Fibroblast of mammary gland (primary cell): ENCODE results near the gene SLC12A7.

Experiments used
- DNase-seq: peaks from one replicate; pipeline ENCODE4 v3.0.0-alpha.2; 2010; ENCODE audit warnings: low read depth
- H3K4me3 ChIP-seq: 2 replicates; pipeline ENCODE4 v1.5.1; 2011; ENCODE audit warnings: low read depth, mild to moderate bottlenecking, low read length, moderate library complexity; ENCODE audit not compliant: control insufficient read depth
- TF ChIP-seq, protein P1 (sequence below): conservative IDR thresholded peaks from 2 replicates; pipeline ENCODE4 v1.5.1; 2011; ENCODE audit warnings: low read depth, low read length, inconsistent platforms; ENCODE audit not compliant: control insufficient read depth, insufficient read depth

The SLC12A7 gene

GRCh38 chr5:1010181-1010510 is 101.7 kb downstream of the SLC12A7 start:
- TF ChIP-seq, protein P1, sequence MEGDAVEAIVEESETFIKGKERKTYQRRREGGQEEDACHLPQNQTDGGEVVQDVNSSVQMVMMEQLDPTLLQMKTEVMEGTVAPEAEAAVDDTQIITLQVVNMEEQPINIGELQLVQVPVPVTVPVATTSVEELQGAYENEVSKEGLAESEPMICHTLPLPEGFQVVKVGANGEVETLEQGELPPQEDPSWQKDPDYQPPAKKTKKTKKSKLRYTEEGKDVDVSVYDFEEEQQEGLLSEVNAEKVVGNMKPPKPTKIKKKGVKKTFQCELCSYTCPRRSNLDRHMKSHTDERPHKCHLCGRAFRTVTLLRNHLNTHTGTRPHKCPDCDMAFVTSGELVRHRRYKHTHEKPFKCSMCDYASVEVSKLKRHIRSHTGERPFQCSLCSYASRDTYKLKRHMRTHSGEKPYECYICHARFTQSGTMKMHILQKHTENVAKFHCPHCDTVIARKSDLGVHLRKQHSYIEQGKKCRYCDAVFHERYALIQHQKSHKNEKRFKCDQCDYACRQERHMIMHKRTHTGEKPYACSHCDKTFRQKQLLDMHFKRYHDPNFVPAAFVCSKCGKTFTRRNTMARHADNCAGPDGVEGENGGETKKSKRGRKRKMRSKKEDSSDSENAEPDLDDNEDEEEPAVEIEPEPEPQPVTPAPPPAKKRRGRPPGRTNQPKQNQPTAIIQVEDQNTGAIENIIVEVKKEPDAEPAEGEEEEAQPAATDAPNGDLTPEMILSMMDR, result no peak
- no peak for DNase-seq
- no peak overlapping the region for H3K4me3 ChIP-seq

- TF ChIP-seq, protein P1, result no peak
These were observed 102.3 kb downstream of the SLC12A7 start for GRCh38 chr5:1009359-1010180.

GRCh38 chr5:1008451-1009358 is 103.2 kb downstream of the SLC12A7 start, which contains the start of gene NKD2:
Gene NKD2, plus strand, starts transcription at chr5:1008802. Its CDS starts 256 bp downstream, at chr5:1009058.
- TF ChIP-seq, protein P1, result no peak
- DNase-seq, result no peak
- peak within 1 kb of the TSS; percentile 10 for H3K4me3 ChIP-seq

More at GRCh38 chr5:1009359-1010180, 102.3 kb downstream of the SLC12A7 start:
- DNase-seq, result no peak
- peak overlapping the region; percentile 10 for H3K4me3 ChIP-seq

DNA sequence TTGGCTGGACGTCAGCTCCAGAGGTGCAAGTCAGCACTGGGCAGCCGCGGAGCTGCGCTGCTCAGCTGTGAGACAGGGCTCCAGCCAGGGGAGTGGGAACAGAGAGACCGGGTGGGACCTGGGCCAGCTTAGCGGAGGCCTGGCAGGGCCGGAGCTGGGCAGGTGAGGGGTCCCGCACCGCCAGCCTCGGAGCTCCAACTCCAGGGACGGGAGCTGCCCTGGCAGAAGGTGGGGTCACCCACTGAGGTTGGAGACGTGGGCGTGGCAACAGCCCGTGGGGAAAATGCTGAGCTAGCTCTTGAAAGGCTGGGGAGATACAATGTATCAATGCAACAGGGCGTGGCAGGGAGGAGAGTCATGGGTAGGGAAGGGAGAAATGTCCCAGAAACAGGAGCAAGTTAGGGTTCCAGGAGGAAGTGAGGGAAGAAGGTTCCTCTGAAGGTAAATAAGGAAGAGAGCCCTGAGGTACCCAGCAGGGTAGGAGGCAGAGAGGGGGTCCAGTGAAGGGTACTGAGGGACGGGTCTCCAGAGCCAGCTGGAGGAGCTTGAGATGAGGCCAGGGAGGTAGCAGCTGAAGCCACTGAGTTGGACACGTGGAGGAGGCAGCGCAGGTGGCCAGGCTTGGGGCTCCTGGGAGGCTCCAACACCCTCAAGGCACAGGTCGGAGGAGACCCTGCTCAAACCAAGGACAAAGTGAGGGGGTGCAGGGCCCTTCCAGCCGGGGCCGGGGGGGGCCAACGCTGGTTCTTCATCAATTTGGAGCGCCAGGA is 104.0 kb downstream of the SLC12A7 start:
- TF ChIP-seq, protein P1, result no peak
- no peak overlapping the region for H3K4me3 ChIP-seq
- DNase-seq, result no peak

DNA sequence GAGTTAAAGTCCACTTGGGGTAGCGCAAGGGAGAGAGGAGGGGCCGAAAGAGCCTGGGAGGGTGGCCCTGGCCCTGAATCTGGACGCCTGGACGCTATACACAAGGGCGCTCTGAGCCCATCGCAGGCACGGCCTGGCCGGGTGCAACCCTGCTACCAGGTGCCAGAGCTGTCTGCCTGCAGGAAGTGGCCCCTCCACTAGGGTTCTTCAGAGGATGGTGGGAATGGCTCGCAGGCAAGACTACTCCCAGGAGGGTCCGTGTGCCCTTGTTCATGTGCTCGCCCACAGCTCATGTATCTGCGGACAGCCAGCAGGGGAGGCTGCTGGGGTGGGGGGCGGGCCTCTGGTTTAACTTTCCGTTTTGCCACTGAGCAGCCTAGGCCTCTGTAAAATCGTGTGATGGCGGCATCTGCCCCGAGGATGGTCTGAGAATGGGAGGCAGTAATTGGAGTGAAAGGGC is 104.6 kb downstream of the SLC12A7 start:
- H3K4me3 ChIP-seq, result no peak overlapping the region
- TF ChIP-seq, protein P1, result no peak
- DNase-seq, result no peak

DNA sequence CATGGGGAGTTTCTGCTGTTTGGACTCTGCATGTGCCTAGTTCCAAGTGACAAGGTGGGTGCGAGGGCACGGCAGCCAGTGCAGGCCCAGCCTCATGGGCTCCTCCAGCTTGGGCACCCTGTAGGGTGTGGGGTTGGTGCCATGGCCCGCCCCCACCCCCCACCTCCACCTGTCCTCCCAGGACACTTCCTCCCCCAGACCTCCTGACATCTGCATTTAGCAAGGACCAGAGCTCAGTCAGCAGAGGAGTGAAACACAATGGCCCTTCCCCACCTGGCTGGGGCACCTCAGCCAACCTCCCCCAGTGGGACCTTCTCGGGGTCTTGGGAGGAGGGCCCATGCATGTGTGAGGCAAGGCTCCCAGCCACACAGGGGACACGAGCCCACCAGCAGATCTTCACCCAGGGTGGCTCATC is 105.2 kb downstream of the SLC12A7 start:
- DNase-seq, result no peak
- no peak overlapping the region for H3K4me3 ChIP-seq
- TF ChIP-seq, protein P1, result no peak
